Measurements from ENCODE around the gene SMYD3. TPM values are rescaled to one million over a fixed set of nuclear protein-coding genes. Genes with fewer than 3 reads are reported as not detected.

SMYD3 gene
- total RNA-seq, 1 donor from 2014 or later: 20.8 TPM

DNA sequence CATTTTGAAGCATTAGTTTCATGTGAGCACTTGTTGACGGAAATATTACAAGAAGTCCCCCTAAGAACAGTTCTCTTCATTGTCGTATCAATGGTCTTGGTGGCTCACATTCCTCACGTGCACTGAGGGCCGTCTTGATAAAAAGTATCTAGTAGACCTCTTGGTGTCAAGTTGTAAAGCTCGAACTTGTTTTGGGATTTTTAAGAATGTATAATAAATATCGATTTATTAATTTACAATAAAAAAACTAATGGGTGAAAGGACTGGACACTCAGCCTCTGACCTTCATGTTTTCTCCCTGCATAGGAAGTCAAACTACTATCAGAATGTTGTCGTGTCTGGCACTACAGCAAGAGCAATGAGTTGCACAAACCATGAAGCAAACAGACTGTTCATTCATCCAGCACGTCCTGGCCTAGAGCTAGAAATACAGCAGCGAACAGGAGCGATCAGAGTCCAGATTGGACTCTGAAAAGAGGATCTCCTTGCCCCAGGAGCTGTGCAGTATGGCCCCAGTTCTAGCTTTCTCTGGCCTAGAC, 319.2 kb downstream of the SMYD3 start:
- H3K9me3 Mint-ChIP-seq: no peaks in the 10 kb centered on the region
- DNase-seq: no peak
- POLR2A ChIA-PET: no interaction called here
- TF ChIP-seq, protein P1, sequence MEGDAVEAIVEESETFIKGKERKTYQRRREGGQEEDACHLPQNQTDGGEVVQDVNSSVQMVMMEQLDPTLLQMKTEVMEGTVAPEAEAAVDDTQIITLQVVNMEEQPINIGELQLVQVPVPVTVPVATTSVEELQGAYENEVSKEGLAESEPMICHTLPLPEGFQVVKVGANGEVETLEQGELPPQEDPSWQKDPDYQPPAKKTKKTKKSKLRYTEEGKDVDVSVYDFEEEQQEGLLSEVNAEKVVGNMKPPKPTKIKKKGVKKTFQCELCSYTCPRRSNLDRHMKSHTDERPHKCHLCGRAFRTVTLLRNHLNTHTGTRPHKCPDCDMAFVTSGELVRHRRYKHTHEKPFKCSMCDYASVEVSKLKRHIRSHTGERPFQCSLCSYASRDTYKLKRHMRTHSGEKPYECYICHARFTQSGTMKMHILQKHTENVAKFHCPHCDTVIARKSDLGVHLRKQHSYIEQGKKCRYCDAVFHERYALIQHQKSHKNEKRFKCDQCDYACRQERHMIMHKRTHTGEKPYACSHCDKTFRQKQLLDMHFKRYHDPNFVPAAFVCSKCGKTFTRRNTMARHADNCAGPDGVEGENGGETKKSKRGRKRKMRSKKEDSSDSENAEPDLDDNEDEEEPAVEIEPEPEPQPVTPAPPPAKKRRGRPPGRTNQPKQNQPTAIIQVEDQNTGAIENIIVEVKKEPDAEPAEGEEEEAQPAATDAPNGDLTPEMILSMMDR (IDR thresholded peaks at IDR 0.05): no peak
- H3K36me3 Mint-ChIP-seq (ENCODE audit: low read depth): peaks cover 13% of the 10 kb centered on the region
- no peaks in the 10 kb centered on the region for H3K4me1 Mint-ChIP-seq
- intact Hi-C loops (cut with micrococcal nuclease): no loop called here
- H3K27me3 Mint-ChIP-seq: no peaks in the 10 kb centered on the region
- CTCF ChIA-PET: no interaction called here
- H3K27ac Mint-ChIP-seq: no peak overlapping the region
- H3K4me3 Mint-ChIP-seq: no peak overlapping the region
- no peak for ATAC-seq (ENCODE audit: low read depth)

DNA sequence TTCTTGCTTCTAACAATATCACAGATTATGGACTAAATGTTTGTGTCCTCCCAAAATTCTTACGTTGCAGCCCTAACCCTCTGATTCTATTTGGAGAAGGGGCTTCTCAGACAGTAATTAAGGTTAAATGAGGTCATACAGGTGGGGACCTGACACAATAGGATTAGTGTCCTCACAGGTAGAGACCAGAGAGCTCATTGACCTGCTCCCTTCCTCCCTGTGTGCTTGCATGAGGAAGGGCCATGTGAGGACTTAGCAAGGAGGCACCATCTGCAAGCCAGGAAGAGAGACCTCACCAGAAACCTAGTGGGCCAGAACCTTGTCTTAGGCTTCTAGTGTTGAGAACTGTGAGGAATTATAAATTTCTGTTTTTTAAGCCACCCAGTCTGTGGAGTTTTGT, 322.6 kb downstream of the SMYD3 start:
- Mint-ChIP-seq H3K4me3 (no peak overlapping the region), H3K27me3 (no peaks in the 10 kb centered on the region), H3K36me3 (ENCODE audit: low read depth) (peaks cover 11% of the 10 kb centered on the region), H3K27ac (no peak overlapping the region), H3K4me1 (peaks cover 2% of the 10 kb centered on the region), H3K9me3 (no peaks in the 10 kb centered on the region)
- ATAC-seq (ENCODE audit: low read depth): no peak
- ChIA-PET POLR2A (no interaction called here), CTCF (no interaction called here)
- intact Hi-C loops (cut with micrococcal nuclease): no loop called here
- no peak for DNase-seq
- TF ChIP-seq, protein P1 (IDR thresholded peaks at IDR 0.05): no peak

DNA sequence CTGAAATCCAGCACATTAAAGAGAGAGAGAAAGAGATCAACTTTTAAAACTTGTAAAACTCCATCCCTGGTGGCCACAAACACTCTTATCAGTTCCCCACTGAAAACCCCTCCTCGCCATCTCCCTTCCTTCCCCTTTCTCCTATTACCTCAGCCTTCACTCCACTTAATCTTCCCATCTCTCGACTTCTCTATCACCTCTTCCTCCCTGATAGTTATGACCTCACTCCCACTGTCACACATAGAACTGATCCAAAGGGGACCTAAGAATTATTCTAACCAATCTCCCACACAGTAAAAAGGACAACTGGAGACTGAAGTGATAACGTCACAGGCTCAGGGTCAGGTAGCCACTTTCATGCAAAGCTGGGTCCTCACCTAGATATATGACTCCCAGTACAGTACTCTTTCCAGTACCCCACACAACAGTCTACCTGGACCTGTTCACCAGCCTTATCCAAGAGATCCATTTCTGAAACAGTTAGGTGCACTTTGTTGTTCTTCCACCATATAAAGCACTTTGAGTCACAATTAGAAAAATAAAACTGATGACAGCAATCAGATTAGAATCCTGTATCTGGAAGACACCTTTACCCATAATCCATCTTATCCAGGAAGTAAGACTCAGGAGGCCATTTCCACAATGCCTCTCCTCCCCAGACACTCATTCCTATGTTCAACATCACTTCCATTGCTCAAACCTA, 324.8 kb downstream of the SMYD3 start:
- TF ChIP-seq, protein P1 (IDR thresholded peaks at IDR 0.05): no peak
- intact Hi-C loops (cut with micrococcal nuclease): no loop called here
- ATAC-seq (ENCODE audit: low read depth): no peak
- POLR2A ChIA-PET: no interaction called here
- H3K36me3 Mint-ChIP-seq (ENCODE audit: low read depth): peaks cover 21% of the 10 kb centered on the region
- H3K4me3 Mint-ChIP-seq: no peak overlapping the region
- H3K9me3 Mint-ChIP-seq: no peaks in the 10 kb centered on the region
- no peaks in the 10 kb centered on the region for H3K27me3 Mint-ChIP-seq
- no peak for DNase-seq
- CTCF ChIA-PET: no interaction called here
- peaks cover 2% of the 10 kb centered on the region for H3K4me1 Mint-ChIP-seq
- no peak overlapping the region for H3K27ac Mint-ChIP-seq

DNA sequence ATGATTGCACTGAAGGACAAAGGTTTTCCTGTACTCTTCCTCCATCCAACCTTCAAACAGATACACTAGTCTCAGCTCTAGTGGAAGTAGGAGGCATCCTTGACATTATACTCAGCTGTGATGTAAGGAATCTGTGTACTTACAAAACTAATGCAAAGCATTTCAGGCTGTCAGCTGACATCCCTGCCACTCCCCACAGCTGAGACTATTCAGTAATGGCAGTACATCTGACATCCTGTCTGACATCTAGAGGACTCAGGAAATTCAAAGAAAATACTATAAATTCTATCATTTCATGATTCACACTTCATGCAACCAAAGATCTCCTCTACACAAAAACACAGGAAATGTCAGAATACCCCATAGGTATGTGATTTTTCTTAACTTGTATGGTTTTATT, 325.8 kb downstream of the SMYD3 start:
- peaks cover 2% of the 10 kb centered on the region for H3K4me1 Mint-ChIP-seq
- ATAC-seq (ENCODE audit: low read depth): no peak

DNA sequence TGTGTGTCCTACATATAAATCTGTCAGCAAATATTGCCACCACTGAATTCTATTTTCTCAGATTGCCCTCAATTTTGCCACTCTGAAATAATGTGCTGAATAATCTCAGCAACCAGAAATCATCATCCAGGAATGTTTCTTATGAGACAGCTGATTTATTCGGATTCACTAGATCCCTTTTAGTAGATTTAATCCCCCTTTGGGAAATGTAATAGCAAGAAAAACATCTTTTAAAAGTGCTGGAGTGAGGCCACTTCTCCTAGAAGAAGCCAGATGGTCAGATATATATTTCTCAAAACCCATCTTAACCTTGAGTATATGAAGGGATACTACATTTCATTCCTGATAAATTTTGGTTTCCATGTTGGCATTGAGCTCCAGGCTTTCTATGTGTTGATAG, 327.7 kb downstream of the SMYD3 start:
- intact Hi-C loops (cut with micrococcal nuclease): no loop called here
- ChIA-PET POLR2A (no interaction called here), CTCF (no interaction called here)
- ATAC-seq (ENCODE audit: low read depth): no peak
- Mint-ChIP-seq H3K9me3 (no peaks in the 10 kb centered on the region), H3K4me1 (peaks cover 2% of the 10 kb centered on the region), H3K36me3 (ENCODE audit: low read depth) (peaks cover 17% of the 10 kb centered on the region), H3K4me3 (no peak overlapping the region), H3K27ac (no peak overlapping the region), H3K27me3 (no peaks in the 10 kb centered on the region)
- no peak for DNase-seq
- TF ChIP-seq, protein P1 (IDR thresholded peaks at IDR 0.05): no peak

More for the DNA sequence above, 325.8 kb downstream of the SMYD3 start:
- Mint-ChIP-seq H3K9me3 (no peaks in the 10 kb centered on the region), H3K27me3 (no peaks in the 10 kb centered on the region), H3K36me3 (ENCODE audit: low read depth) (peaks cover 17% of the 10 kb centered on the region), H3K27ac (no peak overlapping the region), H3K4me3 (no peak overlapping the region)
- CTCF ChIA-PET: no interaction called here
- POLR2A ChIA-PET: no interaction called here
- TF ChIP-seq, protein P1 (IDR thresholded peaks at IDR 0.05): no peak
- intact Hi-C loops (cut with micrococcal nuclease): no loop called here
- DNase-seq: no peak
